HG02763 (cell line): Measurements from ENCODE around the gene DCAF5.

Experiments used
- ATAC-seq: cut with Tn5 transposase; IDR thresholded peaks from one replicate; pipeline ENCODE4 v1.9.1; 2021; ENCODE audit warnings: mild to moderate bottlenecking, moderate library complexity; ENCODE audit not compliant: unreplicated experiment

Gene DCAF5

DNA sequence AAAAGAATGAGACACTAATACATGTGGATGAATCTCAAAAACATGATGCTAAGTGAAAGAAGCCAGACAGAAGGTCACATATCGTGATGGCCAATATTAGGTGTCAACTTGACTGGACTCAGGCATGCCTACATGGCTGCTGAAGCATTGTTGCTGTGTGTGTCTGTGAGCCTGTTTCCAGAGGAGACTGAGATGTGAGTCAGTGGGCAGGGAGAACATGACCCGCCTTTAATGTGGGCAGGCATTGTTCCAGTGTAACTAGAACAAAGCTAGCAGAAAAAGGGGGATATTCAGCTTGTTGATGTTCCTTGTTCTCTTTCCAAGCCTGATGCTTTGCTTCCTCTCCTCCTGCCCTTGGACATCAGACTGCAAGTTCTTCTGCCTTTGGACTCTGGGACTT lies 47.6 kb downstream of the DCAF5 start:
- no peak for ATAC-seq

DNA sequence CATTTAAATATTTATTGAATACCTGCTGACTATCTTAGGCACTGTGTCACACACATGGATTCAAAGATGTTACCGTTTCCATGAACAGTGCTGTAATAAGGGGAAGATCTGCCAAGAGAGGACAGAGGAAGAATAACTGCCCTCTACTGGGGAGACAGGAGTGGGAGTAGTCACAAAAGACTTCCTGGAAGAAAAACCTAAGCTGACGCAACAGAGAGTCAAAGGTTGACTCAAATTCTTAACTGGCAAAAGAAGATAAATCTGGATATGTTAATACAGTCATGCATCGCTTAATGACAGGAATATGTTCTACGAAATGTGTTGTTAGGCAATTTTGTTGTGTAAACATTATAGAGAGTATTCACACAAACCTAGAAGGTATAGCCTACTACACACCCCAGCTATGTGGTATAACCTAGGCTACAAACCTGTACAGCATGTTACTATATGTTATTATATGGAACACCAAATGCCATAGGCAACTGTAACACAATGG lies 51.5 kb downstream of the DCAF5 start:
- ATAC-seq: no peak

DNA sequence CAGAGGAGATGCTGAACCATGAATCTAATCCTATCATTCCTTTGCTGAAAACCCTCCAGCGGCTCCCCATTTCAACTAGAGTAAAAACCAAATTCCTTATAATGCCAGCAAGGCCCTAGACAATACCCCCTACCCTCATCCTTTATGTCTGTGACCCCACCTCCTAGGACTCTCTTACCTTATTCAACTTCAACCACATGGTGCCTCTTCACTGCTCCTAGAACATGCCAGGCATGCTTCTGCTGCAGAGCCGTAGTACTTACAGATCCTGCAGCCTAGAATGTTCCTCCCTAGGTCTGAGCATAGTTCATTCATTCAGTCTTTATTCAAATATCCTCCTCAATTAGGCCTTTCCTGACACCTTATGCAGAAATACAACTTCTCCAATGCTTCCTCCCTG lies 54.9 kb downstream of the DCAF5 start:
- no peak for ATAC-seq

DNA sequence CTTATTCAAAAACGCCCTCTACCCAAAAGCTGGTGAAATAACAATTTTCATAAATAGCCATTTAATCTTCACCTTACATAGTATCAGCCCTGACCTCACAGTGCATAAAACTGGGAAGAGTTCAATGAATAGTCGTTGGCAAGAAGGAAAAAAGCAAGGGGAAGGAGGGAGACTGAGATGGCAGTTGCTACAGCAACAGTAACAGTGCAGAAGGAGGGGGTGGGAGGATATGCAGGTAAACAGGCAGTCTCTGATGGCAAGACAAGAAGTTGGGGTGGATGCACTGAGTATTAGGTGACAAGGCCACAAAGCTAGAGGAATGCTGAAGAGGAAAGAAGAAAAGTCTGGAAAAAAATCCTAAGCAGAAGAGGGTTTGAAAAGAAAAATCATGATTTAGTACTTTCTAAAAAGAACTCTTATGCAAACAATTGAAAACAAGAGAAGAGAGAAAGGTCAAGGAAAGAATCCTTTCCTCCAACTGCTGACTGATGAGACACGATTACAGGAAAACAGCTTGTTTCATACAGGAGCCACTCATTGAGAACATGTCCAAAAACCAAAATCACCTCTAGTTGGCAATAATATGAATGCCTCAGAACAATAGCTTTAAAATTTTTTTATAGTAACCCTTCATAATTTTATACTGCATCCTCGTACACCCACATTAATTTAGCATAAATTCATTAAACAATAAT lies 56.0 kb downstream of the DCAF5 start:
- no peak for ATAC-seq

DNA sequence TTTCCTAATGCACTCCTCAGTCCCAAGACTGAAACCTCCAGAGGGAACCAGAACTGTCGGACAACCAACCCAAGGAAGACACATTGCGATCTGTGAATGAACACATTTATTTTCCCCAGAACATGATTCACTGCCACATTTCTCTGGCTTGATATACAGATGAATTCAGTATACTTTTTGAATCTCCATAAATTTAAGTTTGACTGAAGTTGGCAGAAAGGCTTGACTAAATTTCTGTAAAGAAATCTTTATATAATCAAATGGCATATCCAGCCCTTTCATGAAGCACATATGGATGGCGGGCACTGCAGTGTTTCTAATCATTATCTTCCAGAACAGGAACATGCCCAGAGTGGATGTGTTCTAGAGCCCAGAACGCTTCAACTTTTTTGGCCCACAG lies 56.7 kb downstream of the DCAF5 start:
- ATAC-seq: no peak

DNA sequence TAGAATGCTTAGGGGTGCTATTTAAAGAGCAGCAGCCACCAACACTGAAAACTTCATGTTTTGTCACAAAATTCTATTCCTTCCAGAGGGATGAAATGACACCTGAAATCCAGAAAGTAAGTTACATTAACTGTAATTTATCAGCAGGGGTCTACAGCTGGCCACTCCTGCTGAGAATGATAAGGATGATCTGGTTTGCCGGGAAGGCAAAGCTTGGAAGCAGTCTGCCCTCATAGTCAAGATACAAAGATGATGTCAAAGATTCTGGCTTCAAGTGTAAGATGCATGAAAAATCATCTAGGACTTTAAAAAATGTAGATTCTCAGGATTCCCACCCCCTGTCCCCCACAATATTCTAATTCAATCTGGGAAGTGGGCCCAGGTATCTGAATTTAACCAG lies 58.4 kb downstream of the DCAF5 start:
- ATAC-seq: no peak

DNA sequence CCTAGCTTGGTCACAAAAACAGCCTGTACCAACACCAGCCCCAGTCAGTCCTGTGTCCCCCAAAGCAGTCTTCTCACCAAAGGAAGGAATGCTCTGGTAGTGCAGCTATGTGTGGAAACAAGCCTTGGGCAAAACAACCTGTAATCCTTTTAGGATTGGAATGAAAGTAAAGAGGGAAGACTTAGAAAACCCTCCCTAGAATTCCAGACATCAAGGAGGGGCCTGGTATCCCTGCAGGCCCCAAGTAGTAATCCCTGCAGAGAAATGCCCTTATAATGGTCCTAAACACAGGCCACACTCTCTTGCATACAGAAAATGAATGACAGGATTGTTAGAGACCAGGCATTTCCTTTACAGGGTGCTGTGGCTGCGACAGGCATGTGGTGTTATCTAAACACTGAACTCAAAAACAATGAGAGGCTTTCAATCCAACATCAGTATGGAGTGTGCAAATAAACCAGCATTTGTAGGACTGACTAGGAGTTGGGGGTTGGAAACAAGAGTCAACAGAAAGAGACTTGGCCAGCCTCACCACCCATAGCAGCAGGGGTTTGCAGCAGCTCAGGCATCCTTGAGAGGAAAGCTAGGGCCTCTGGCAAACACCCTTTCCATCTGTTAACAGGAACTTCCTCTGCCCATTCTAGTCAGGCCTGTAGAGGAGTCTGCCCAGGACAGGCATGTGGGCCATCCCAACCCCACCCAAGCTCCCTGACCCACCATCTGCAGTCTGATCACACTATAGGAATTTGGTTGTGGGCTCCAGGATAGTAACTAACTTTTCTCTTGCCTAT lies 59.1 kb downstream of the DCAF5 start:
- no peak for ATAC-seq

DNA sequence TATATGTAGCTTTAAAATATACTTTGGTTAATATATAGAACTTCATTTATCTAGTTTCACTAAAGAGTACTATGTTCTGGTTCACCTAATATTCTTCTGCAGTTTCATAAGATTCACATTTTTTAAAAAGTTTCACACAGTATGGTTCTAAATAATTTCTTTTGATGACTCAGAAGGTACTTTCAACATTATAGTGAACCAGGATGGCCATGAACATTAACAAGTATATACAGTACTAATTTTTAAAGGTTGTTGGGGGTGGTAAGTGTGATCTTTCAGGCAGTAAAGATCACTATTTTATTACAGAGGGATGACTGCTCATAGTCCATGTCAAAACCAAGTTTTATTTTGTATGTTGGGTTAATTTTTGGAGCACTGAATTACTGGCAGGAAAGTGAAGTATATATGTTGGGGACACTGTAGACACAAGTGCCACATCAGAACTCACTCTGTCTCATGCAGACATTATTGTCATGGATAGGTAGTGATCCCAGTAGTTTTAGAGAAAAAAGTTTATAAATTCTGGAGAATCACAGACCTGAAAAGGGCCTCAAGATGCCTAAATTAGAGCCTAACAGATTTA lies 60.0 kb downstream of the DCAF5 start:
- no peak for ATAC-seq

DNA sequence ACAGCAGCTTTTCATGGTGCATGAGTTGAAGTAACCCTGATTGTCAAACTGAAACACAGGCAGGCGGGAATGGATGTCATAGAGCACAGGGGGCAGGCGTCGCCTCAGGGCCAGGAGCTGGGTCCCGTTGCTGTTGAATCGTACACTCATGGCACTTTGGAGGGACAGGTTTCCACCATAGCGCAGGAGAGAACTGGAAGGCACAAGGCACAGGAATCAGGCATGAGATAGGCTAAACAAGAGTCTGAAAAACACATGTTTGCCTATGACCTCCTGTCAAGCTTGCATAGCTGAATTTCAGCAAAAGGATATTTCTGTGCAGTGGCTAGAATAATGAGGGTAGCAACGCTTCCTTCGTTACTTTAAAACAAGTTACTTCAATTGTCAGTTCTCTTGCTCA lies 61.2 kb downstream of the DCAF5 start:
- ATAC-seq: no peak

DNA sequence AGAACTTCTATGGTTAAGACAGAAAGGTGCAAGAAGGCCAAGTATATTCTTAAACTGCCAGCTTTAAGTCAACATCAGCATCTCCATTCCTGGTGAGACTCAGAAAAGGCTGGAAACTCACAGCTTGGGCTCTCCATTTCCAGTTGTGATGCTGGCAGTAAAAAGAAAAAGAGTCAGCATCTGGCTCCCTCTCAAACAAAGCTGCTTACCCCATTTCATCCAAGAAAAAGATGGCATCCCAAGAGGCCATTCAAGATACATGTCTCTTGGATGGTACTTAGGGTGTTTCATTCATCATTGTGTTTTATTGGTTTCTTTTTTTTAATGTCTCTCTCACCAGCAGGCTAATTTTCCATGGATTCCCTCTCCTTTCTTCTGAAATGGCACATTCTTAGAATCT lies 61.9 kb downstream of the DCAF5 start:
- no peak for ATAC-seq

DNA sequence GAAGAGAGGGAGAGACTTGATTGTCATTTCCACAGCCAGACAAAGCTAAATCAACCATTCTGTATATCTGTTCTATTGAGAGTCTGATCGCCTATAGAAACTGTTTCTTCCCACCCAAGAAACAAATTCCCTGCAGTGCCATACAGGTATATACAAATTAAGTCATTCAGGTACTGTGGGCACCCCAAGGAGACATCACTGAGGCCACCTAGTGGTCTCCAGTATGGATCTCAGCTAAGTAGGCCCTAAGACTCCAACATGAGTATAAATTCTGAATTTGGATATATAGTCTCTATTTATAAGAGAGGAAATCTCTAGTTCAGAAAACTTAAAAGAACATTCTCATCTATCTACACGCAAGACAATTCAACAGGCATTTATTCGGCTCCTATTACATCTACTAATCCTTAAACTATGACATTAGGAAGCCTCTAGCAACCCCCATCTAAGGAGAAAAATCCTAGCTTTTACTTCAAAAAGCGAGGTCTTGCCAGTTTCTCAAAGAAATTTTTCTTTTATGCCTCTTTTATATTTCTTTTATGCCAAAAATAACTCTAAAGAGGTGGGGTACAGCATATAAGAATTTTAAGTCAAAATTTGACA lies 62.6 kb downstream of the DCAF5 start:
- no peak for ATAC-seq

DNA sequence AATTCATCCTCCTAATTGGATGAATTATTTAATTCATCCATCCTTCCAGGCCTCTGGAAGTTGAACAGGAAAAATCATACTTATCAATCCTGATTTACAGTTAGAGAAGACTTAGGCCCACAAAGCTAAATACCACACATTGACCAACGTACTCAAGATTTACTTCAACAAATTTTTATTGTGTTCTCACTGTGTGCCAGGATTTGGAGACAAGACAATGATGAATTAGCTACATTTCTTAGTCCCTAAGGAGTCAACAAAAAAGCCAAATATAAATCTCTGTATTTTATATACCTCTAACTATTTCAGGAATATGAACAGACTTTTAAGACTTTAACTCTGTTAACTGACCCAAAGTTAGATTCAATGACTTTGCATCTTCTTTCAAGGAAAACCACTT lies 63.9 kb downstream of the DCAF5 start:
- ATAC-seq: no peak

DNA sequence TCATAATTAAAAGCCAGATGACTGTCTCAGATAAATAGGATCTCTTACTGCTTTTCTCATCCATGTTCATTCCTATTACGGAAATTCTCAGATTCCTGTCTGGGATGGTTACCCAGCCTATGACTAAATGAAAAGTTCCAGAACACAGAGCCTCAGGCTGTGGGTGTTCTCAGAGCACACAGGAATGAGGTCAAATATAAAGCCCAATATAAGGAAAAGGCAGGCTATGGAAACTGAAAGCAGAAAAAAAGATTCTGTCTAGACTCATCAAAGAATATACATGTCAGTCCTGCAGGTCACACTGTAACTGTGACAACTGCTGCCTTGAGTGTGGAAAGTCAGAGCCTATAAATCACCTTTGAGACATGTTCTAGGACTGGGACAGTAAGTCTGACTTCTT lies 64.3 kb downstream of the DCAF5 start:
- ATAC-seq: no peak

DNA sequence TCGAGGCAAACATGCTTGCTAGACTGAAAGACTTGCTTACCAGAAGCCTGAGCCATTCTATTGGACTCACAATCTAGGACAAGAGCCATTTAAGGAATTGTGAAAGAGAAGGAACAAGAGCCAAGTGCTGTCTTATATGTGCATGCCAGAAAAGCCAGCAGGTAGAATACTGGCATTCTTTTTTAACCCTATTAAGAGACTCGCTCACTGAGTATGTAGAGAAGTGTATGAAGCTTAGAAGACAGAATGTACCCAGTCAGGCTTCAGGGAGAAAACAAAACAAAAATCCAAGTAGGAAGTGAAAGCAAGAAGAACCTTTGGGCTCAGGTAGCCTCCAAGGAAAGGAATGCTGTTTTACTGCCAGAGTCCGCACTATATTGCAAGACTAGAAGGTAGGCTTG lies 65.9 kb downstream of the DCAF5 start:
- no peak for ATAC-seq

DNA sequence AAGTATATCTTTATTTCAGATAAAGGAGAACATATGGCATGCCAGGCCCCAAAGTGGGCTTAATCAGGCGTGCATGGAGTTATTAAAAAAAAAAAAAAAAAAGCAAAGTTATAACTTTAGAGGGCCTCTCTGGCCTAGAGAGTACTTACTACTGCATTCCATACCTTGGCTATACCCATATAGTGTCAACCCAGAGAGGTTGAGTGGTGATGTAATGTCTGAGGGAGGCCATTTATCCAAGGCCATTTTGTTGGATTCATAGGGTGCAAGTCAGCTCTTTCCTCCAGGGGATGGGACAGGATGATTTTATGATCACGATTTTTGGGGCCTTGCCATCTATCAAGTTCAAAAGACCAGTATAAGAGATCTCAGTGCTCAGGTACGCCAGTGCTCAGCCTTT lies 66.4 kb downstream of the DCAF5 start:
- no peak for ATAC-seq

DNA sequence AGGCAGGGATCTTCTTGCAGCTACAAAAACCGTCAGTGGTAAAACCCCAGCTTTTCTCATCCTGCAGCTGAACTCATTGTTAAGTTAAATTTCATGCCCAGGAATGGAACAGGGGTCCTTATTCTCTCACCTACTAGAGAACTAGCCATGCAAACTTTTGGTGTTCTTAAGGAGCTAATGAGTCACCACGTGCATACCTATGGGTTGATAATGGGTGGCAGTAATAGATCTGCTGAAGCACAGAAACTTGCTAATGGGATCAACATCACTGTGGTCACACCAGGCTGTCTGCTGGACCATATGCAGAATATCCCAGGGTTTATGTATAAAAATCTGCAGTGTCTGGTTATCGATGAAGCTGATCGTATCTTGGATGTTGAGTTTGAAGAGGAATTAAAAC lies 68.9 kb downstream of the DCAF5 start:
- no peak for ATAC-seq

DNA sequence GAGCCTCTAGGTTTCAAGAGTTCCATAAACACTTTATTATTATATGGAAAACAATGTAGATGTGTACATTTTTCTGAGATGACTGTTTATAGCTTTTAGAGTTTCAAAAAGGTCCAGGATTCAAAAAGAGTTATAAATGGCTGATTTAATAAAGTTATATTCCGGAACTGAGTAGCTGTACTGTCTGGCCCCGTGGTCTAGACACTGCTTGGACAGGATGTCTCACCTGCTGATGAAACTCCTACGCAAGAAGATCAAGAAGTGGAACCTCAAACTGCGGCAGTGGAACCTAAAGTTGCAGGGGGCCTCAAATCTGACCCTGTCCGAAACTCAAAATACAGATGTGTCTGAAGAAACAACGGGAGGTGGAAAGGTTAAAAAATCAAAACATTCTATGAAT lies 69.7 kb downstream of the DCAF5 start:
- ATAC-seq: no peak

DNA sequence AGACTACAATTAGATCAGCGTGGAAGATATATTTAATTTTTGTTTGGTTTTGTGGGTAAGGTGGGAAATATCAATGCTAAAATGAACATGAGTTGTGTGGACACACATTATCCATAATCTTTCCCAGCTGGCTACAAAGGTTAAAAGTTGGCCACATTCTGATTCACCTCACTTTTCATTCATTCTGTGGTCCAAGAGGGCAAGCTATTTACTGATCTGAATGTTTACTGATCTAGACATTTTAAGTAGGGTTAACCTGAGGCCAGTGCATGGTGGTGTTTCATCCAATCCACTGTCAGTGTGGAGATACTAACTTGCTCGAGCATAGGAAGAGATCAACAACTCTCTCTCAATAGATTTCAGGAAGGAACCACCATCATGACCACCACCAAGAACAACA lies 71.6 kb downstream of the DCAF5 start:
- ATAC-seq: no peak

DNA sequence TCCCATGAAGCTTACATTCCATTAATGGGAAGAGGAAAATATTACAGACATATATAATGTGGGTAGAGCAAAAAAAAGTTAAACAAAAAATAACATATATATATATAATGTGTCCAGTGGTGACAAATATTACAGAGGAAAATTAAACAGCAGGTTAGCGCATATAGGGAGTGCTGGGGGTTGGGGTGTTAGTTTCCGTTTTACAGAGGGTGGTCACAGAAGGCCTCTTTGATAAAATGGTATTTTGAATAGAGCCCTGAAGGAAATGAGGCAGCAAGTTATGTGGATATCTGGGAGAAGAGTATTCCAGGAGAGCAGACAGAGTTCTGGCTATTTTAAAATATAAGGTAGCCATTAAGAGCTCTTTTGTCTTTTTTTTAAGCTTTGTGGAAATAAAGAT lies 73.2 kb downstream of the DCAF5 start:
- no peak for ATAC-seq

DNA sequence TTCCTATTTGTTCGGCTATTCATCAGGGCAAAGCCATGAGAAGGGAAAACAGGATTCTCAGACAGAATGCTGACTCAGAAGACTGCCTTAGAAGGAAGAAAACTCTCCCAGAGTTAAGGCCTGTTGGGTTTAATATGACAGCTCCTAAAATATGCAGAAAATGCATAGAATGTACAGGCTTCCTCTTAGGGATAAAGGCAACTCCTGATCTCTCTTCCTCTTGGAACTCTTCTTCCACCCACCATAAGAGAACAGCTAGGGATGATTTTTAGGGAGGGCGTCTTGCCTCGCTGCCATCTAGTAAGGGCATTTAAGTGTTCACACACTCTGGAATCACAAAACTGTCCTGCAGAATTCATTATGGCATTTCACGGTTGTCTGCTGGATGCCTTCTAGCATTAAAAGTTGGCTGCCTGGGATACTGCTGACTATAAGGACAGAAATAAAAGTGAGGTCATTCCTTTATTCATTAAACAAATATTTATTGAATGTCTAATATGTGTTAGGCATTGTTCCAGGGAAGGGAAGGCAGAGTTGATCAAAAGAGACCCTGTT lies 73.7 kb downstream of the DCAF5 start:
- no peak for ATAC-seq

DNA sequence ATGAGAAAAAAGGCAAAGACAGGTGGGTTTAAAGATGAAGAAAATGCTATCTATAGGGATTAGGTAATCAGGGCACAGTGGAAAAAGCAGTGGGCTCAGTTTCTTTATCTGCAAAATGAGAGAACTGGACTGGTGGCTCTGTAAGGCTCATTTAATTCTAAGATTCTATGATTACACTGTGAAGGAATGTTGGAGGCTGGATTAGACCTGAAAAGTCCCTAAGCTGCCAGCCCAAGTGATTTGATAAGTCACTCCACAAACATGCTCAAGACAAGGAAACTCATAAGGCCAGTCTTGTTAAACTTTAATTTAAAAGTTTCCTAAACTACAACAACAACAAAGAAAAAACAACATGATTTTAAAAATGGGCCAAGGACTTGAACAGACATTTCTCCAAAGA lies 75.1 kb downstream of the DCAF5 start:
- no peak for ATAC-seq
